Suprapubic skin (tissue), 4 donors: ENCODE measurements around the gene ROBO2.

Experiments
- EP300 ChIP-seq: sonication (generic); formaldehyde crosslinking; IDR thresholded peaks from one replicate; pipeline ENCODE4 v1.6.1; 2017; ENCODE audit warnings: antibody characterized with exemption
- POLR2A ChIP-seq, 2 donors: fragments of 450-650 bp; IDR thresholded peaks; one replicate each; pipeline ENCODE4 v1.6.1; 2017; ENCODE audit warnings: antibody characterized with exemption in 2 of 2, mild to moderate bottlenecking in 2 of 2, moderate library complexity in 2 of 2
- POLR2AphosphoS5 ChIP-seq, 3 donors: sonication (generic); formaldehyde crosslinking; IDR thresholded peaks; one replicate each; pipeline ENCODE4 v1.6.1; 2017; ENCODE audit warnings: antibody characterized with exemption in 3 of 3
- TF ChIP-seq, protein P1 (sequence below), 2 donors: fragments of 200-600 bp in 1 of 2; fragments of 450-650 bp in 1 of 2; sonication (generic) in 1 of 2; IDR thresholded peaks; one replicate each; pipeline ENCODE4 v1.5.1; 2016 to 2019; ENCODE audit warnings: antibody characterized with exemption in 2 of 2, mild to moderate bottlenecking in 1 of 2, moderate library complexity in 1 of 2

DNA sequence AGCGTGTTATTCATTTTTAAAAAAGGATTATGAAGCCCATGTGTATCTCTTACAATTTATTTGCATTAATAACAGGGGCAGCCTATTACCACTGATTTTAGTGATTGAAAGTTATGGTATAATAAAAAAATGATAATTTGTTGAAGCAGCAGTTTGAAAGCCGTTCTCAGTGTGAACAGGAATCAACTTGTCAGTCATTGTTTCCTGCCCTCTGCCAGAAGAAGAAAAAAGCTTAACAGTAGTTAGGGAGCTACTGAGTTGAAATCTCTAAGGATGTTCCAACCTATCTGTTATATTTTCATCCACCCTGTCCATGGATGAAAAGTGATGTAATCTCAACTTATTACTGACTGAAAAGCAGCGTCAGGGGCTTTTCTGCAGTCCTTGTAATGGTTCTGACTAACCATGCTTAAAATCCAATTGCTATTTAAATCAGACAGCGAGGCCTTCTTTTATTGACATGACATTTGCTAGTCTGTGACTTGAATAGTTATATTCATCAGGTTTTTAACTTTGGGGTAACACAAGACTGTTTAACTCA, 486.7 kb downstream of the ROBO2 start:
- no peak for TF ChIP-seq EP300
- TF ChIP-seq, protein P1, sequence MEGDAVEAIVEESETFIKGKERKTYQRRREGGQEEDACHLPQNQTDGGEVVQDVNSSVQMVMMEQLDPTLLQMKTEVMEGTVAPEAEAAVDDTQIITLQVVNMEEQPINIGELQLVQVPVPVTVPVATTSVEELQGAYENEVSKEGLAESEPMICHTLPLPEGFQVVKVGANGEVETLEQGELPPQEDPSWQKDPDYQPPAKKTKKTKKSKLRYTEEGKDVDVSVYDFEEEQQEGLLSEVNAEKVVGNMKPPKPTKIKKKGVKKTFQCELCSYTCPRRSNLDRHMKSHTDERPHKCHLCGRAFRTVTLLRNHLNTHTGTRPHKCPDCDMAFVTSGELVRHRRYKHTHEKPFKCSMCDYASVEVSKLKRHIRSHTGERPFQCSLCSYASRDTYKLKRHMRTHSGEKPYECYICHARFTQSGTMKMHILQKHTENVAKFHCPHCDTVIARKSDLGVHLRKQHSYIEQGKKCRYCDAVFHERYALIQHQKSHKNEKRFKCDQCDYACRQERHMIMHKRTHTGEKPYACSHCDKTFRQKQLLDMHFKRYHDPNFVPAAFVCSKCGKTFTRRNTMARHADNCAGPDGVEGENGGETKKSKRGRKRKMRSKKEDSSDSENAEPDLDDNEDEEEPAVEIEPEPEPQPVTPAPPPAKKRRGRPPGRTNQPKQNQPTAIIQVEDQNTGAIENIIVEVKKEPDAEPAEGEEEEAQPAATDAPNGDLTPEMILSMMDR (IDR thresholded peaks at IDR 0.05), result no peak
- TF ChIP-seq POLR2A (IDR thresholded peaks at IDR 0.05), result no peak
- TF ChIP-seq POLR2AphosphoS5 (IDR thresholded peaks at IDR 0.05), result no peak
